Measurements from ENCODE around the gene PACRG. TPM values are rescaled to one million over a fixed set of nuclear protein-coding genes. Genes with fewer than 3 reads are reported as not detected.

PACRG gene
- total RNA-seq, 2 donors from 2014 or later = 1.7 TPM; not detected in 1

DNA sequence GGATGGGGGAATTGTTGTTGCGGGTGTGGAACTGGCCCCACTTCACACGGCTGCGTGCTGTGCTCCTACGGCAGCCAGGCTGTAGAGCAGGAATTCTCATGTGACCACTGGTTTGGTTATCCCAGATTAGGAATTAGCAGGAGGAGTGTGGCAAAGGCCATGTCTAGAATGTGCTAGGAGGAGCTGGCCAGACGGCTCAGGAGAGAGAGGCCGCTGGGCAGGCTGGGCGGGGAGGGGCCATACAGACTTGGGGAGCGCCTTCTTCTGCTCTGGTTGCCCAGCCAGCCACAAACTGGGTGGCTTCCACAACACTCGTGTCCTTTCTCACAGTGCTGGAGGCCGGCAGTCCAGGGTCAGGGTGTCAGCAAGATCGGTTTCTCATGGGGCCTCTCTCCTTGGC is 441.7 kb downstream of the PACRG start:
- Histone ChIP-seq H3K27ac (no peak overlapping the region), H3K4me3 (no peak overlapping the region), H3K36me3 (no peaks in the 10 kb centered on the region), H3K9me3 (no peaks in the 10 kb centered on the region), H3K27me3 (no peaks in the 10 kb centered on the region), H3K4me1 (no peaks in the 10 kb centered on the region), H3K9ac (ENCODE audit: low read depth in 2 of 2, low read length in 2 of 2) (no peak overlapping the region)
- intact Hi-C loops (cut with DNase I) = no loop called here
- TF ChIP-seq, protein P1, sequence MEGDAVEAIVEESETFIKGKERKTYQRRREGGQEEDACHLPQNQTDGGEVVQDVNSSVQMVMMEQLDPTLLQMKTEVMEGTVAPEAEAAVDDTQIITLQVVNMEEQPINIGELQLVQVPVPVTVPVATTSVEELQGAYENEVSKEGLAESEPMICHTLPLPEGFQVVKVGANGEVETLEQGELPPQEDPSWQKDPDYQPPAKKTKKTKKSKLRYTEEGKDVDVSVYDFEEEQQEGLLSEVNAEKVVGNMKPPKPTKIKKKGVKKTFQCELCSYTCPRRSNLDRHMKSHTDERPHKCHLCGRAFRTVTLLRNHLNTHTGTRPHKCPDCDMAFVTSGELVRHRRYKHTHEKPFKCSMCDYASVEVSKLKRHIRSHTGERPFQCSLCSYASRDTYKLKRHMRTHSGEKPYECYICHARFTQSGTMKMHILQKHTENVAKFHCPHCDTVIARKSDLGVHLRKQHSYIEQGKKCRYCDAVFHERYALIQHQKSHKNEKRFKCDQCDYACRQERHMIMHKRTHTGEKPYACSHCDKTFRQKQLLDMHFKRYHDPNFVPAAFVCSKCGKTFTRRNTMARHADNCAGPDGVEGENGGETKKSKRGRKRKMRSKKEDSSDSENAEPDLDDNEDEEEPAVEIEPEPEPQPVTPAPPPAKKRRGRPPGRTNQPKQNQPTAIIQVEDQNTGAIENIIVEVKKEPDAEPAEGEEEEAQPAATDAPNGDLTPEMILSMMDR (IDR thresholded peaks at IDR 0.05) = no peak
- no peak for DNase-seq

DNA sequence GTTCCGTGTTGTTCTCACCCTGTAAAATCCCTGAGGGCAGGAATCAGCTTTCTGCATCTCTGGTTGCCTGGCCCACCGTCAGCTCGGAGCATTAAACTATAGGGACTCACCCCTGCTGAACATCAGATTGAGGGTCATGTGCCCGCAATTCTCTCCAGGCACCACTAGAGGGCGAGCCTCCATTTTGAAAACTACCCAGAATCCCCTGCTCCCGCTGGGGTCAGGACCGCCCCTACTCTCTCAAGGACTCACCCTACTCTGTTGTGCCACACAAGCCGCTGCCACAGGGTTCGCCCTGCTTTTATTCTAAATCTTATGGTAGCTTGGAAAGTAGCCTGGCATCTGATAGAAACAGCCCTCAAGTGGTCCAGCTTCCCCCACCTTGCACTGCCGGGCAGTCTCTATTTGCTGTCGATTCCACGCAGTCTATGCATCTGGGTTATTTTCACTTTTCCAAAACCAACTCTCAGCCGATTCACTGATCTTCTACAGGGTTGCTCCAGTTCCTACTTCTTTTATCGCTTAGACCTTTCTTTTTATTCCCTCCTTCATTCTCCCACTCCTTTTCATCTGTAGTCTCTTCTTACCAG is 442.6 kb downstream of the PACRG start:
- Histone ChIP-seq H3K9ac (ENCODE audit: low read depth in 2 of 2, low read length in 2 of 2) (no peak overlapping the region), H3K27ac (no peak overlapping the region), H3K4me3 (no peak overlapping the region), H3K27me3 (no peaks in the 10 kb centered on the region), H3K4me1 (no peaks in the 10 kb centered on the region), H3K9me3 (no peaks in the 10 kb centered on the region), H3K36me3 (no peaks in the 10 kb centered on the region)
- intact Hi-C loops (cut with DNase I) = loop anchor here (10.0 kb wide), 1 partner anchor 784 kb away; no protein-coding TSS in a partner anchor
- DNase-seq = no peak
- TF ChIP-seq, protein P1 (IDR thresholded peaks at IDR 0.05) = peak; percentile 52

DNA sequence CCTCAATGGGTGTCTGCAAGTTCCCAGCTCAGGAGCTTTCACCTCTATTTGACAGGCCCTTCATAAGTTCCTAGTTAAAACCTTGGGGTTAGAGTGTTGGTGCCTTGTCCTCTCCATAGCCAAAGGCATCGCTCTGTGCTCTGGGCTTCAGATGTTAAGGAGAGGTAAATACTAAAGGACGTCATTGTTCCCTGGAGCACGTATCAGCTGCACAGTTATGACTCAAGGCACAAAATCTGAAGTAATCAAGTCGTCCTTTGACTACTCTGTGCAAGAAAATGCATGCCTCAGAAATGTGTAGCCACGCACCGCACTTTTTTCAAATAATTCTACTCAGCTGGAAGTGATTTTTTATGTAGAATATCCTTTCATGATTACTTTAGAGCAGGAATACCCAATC is 446.0 kb downstream of the PACRG start:
- Histone ChIP-seq H3K9ac (ENCODE audit: low read depth in 2 of 2, low read length in 2 of 2) (no peak overlapping the region), H3K4me1 (no peaks in the 10 kb centered on the region), H3K9me3 (no peaks in the 10 kb centered on the region), H3K27me3 (no peaks in the 10 kb centered on the region), H3K27ac (no peak overlapping the region), H3K36me3 (no peaks in the 10 kb centered on the region), H3K4me3 (no peak overlapping the region)
- TF ChIP-seq, protein P1 (IDR thresholded peaks at IDR 0.05) = no peak
- no peak for DNase-seq
- intact Hi-C loops (cut with DNase I) = loop anchor here (10.0 kb wide), 1 partner anchor 781 kb away; no protein-coding TSS in a partner anchor

DNA sequence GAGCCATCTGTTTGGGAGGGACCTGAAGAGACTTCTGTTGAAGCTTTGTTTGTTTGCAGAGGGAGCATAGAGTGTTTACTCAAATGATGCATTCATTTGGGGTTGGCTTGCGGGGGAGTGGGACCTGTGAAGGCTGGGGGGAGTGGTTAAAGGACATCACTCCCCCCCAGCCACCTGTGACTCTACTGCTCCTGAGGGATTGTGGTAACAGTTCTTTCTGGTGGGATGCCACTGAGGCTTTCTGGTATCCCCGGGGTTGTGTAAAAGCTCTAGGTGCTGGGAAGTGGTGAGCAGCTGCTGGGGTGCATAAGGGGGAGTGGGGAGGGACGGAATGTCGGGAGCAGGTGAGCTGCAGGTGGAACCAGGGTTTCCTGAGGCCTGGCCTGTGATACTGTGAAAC is 447.5 kb downstream of the PACRG start:
- Histone ChIP-seq H3K4me3 (no peak overlapping the region), H3K27me3 (no peaks in the 10 kb centered on the region), H3K36me3 (no peaks in the 10 kb centered on the region), H3K27ac (no peak overlapping the region), H3K4me1 (no peaks in the 10 kb centered on the region), H3K9ac (ENCODE audit: low read depth in 2 of 2, low read length in 2 of 2) (no peak overlapping the region), H3K9me3 (no peaks in the 10 kb centered on the region)
- TF ChIP-seq, protein P1 (IDR thresholded peaks at IDR 0.05) = no peak
- intact Hi-C loops (cut with DNase I) = loop anchor here (10.0 kb wide), 1 partner anchor 780 kb away; no protein-coding TSS in a partner anchor
- DNase-seq = no peak

DNA sequence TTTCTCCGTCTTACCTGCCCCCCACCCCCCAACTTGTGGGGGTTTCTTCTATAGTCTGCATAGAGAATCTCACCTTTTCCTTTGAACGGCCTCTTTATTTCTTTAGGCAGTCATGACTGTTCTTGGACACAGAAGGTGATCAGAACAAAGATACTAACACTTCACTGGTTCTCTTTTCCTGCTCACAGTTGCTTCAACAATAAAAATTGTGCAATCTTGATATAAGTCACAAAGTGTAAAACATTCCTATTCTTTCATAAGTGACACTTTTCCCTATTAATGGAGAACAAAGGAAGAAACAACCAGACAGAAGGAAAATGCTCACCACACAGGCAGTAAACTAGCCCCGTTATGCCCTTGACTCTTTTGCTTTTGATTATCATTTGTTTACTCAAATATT is 448.3 kb downstream of the PACRG start:
- H3K27ac ChIP-seq = no peak overlapping the region
- intact Hi-C loops (cut with DNase I) = loop anchor here (10.0 kb wide), 1 partner anchor 779 kb away; no protein-coding TSS in a partner anchor
- DNase-seq = no peak
- H3K4me1 ChIP-seq = no peaks in the 10 kb centered on the region
- no peak overlapping the region for H3K9ac ChIP-seq (ENCODE audit: low read depth in 2 of 2, low read length in 2 of 2)
- no peaks in the 10 kb centered on the region for H3K36me3 ChIP-seq
- H3K9me3 ChIP-seq = no peaks in the 10 kb centered on the region
- H3K27me3 ChIP-seq = no peaks in the 10 kb centered on the region
- TF ChIP-seq, protein P1 (IDR thresholded peaks at IDR 0.05) = no peak
- H3K4me3 ChIP-seq = no peak overlapping the region
